SU-DHL-6 (cell line): ENCODE measurements around the gene INSIG2.

Experiments used
- H2AFZ ChIP-seq: fragments of 200-600 bp; sonication (generic); 2 replicates; pipeline ENCODE4 v1.6.1; 2014; ENCODE audit warnings: low read depth, mild to moderate bottlenecking, moderate library complexity, mixed read lengths, antibody characterized with exemption, low read length; ENCODE audit not compliant: severe bottlenecking
- H3F3A ChIP-seq: fragments of 200-600 bp; shearing (Covaris generic); 2 replicates; pipeline ENCODE4 v1.6.0; 2016; ENCODE audit warnings: antibody characterized with exemption, mild to moderate bottlenecking; ENCODE audit not compliant: insufficient read depth
- H3K27ac ChIP-seq: fragments of 200-600 bp; sonication (generic); 2 replicates; pipeline ENCODE4 v1.5.1; 2016; ENCODE audit warnings: low read depth, mild to moderate bottlenecking, low read length, moderate library complexity, mixed read lengths
- H3K27me3 ChIP-seq: fragments of 200-600 bp; sonication (generic), shearing (Covaris generic); 2 replicates; pipeline ENCODE4 v1.6.0; 2014; ENCODE audit warnings: mild to moderate bottlenecking, low read length
- H3K36me3 ChIP-seq: fragments of 200-600 bp; sonication (generic); 2 replicates; pipeline ENCODE4 v1.6.1; 2014; ENCODE audit warnings: mild to moderate bottlenecking, low read length, mixed read lengths
- H3K4me2 ChIP-seq: fragments of 300-600, 200-600 bp; shearing (Covaris generic), sonication (generic); 2 replicates; pipeline ENCODE4 v1.6.0; 2014; ENCODE audit warnings: low read length, low read depth, mild to moderate bottlenecking; ENCODE audit not compliant: poor library complexity, severe bottlenecking
- H3K4me3 ChIP-seq: fragments of 200-600 bp; sonication (generic); 2 replicates; pipeline ENCODE4 v1.5.1; 2014; ENCODE audit warnings: antibody characterized with exemption, low read length, mild to moderate bottlenecking, mixed read lengths; ENCODE audit not compliant: insufficient read depth, poor library complexity, severe bottlenecking
- H3K79me2 ChIP-seq: fragments of 200-600 bp; sonication (generic); 2 replicates; pipeline ENCODE4 v1.6.1; 2014; ENCODE audit warnings: mild to moderate bottlenecking, low read length, moderate library complexity; ENCODE audit not compliant: insufficient read depth
- H3K9ac ChIP-seq: fragments of 200-600 bp; sonication (generic); 2 replicates; pipeline ENCODE4 v1.7.0; 2014; ENCODE audit warnings: mild to moderate bottlenecking, low read length
- H3K9me2 ChIP-seq: fragments of 200-600 bp; sonication (generic); replicated peaks from 2 replicates; pipeline ENCODE4 v1.6.1; 2014; ENCODE audit warnings: low read length; ENCODE audit not compliant: insufficient read depth
- H3K9me3 ChIP-seq: fragments of 200-600 bp; sonication (generic); 2 replicates; pipeline ENCODE4 v1.6.1; 2014; ENCODE audit warnings: low read length, mixed read lengths; ENCODE audit not compliant: insufficient read depth
- H4K20me1 ChIP-seq: fragments of 200-600 bp; sonication (generic); 2 replicates; pipeline ENCODE4 v1.6.1; 2014; ENCODE audit warnings: low read depth, mild to moderate bottlenecking, antibody characterized with exemption, low read length, moderate library complexity, mixed read lengths
- EZH2phosphoT487 ChIP-seq: fragments of 200-600 bp; sonication (generic), shearing (Covaris generic); conservative IDR thresholded peaks from 2 replicates; pipeline ENCODE4 v1.6.1; 2018; ENCODE audit warnings: mild to moderate bottlenecking, antibody characterized with exemption, low read length, moderate library complexity, mixed read lengths
- TF ChIP-seq, protein P1 (sequence below): fragments of 200-600 bp; sonication (generic); IDR thresholded peaks from one replicate; pipeline ENCODE4 v1.5.1; 2017; ENCODE audit warnings: antibody characterized with exemption, mild to moderate bottlenecking, low read length, moderate library complexity; ENCODE audit not compliant: insufficient read depth, poor library complexity, severe bottlenecking

Gene INSIG2

GRCh38 chr2:118148809-118149208 lies 60.5 kb downstream of the INSIG2 start:
- H3K4me3 ChIP-seq: no peak overlapping the region
- no peaks in the 10 kb centered on the region for H3K27me3 ChIP-seq
- H3K36me3 ChIP-seq: no peaks in the 10 kb centered on the region
- no peak overlapping the region for H3K9ac ChIP-seq
- no peaks in the 10 kb centered on the region for H3K79me2 ChIP-seq
- TF ChIP-seq, protein P1, sequence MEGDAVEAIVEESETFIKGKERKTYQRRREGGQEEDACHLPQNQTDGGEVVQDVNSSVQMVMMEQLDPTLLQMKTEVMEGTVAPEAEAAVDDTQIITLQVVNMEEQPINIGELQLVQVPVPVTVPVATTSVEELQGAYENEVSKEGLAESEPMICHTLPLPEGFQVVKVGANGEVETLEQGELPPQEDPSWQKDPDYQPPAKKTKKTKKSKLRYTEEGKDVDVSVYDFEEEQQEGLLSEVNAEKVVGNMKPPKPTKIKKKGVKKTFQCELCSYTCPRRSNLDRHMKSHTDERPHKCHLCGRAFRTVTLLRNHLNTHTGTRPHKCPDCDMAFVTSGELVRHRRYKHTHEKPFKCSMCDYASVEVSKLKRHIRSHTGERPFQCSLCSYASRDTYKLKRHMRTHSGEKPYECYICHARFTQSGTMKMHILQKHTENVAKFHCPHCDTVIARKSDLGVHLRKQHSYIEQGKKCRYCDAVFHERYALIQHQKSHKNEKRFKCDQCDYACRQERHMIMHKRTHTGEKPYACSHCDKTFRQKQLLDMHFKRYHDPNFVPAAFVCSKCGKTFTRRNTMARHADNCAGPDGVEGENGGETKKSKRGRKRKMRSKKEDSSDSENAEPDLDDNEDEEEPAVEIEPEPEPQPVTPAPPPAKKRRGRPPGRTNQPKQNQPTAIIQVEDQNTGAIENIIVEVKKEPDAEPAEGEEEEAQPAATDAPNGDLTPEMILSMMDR: no peak
- no peak for TF ChIP-seq EZH2phosphoT487
- no peak overlapping the region for H2AFZ ChIP-seq
- H3K4me2 ChIP-seq: no peak overlapping the region
- H3K27ac ChIP-seq: no peak overlapping the region
- H4K20me1 ChIP-seq: no peaks in the 10 kb centered on the region
- no peaks in the 10 kb centered on the region for H3F3A ChIP-seq
- H3K9me2 ChIP-seq: no peaks in the 10 kb centered on the region
- no peaks in the 10 kb centered on the region for H3K9me3 ChIP-seq

DNA sequence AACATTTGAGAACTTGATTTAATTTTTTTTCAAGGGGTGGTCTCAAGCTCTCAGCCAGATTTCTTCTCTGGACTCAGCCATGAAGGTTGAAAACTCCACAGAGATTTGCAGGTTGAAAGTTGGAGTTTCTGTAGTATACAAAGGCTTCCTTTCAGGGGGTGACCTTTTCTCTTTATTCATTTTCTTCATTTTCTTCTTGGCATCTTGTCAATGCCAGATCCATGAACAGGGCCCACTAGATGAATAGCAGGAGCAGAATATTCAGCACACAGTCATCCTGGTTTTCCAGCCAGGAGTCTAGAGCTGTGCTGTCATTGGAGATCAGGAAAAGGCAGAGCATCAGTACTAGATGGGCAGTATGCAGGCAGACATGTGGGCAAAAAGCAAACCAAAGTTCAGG lies 62.0 kb downstream of the INSIG2 start:
- Histone ChIP-seq H3K4me2 (no peak overlapping the region), H3K9me2 (no peaks in the 10 kb centered on the region)

GRCh38 chr2:118151831-118152230 lies 63.6 kb downstream of the INSIG2 start:
- H3K36me3 ChIP-seq: no peaks in the 10 kb centered on the region
- no peak overlapping the region for H3K9ac ChIP-seq
- H2AFZ ChIP-seq: no peak overlapping the region
- no peak overlapping the region for H3K4me2 ChIP-seq
- H3K9me2 ChIP-seq: no peaks in the 10 kb centered on the region
- no peak overlapping the region for H3K4me3 ChIP-seq
- H4K20me1 ChIP-seq: no peaks in the 10 kb centered on the region
- no peak overlapping the region for H3K27ac ChIP-seq
- H3K79me2 ChIP-seq: no peaks in the 10 kb centered on the region
- H3F3A ChIP-seq: no peaks in the 10 kb centered on the region
- H3K9me3 ChIP-seq: no peaks in the 10 kb centered on the region
- H3K27me3 ChIP-seq: no peaks in the 10 kb centered on the region
- TF ChIP-seq, protein P1: no peak
- TF ChIP-seq EZH2phosphoT487: no peak

More for the DNA sequence above, 62.0 kb downstream of the INSIG2 start:
- Histone ChIP-seq H3K9ac (no peak overlapping the region), H3K79me2 (no peaks in the 10 kb centered on the region), H4K20me1 (no peaks in the 10 kb centered on the region), H3K4me3 (no peak overlapping the region), H3K9me3 (no peaks in the 10 kb centered on the region), H3K27ac (no peak overlapping the region), H3F3A (no peaks in the 10 kb centered on the region), H2AFZ (no peak overlapping the region), H3K36me3 (no peaks in the 10 kb centered on the region), H3K27me3 (no peaks in the 10 kb centered on the region)
- TF ChIP-seq, protein P1: no peak
- TF ChIP-seq EZH2phosphoT487: no peak

DNA sequence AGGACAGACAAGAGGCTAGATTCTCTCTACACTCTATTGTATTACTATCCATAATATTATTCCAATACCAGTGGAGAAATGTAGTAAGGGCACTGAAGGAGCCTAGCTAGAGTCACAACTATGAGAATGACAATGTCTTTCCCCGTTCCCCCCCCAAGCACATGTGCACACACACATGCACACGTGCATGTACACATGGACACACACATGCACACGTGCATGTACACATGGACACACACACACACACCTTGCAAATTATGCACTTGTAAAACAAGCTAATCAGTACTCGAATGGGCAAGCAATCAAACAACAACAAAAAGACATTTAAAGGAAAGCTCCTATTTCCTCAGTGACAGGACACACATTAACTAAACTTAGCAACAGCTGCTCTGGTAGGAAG lies 65.2 kb downstream of the INSIG2 start:
- no peaks in the 10 kb centered on the region for H3K27me3 ChIP-seq
- no peaks in the 10 kb centered on the region for H3K36me3 ChIP-seq
- no peaks in the 10 kb centered on the region for H3K79me2 ChIP-seq
- no peak overlapping the region for H2AFZ ChIP-seq
- H3K9me2 ChIP-seq: no peaks in the 10 kb centered on the region
- H3K9ac ChIP-seq: no peak overlapping the region
- no peak overlapping the region for H3K4me3 ChIP-seq
- no peak for TF ChIP-seq EZH2phosphoT487
- TF ChIP-seq, protein P1: no peak
- H3K4me2 ChIP-seq: no peak overlapping the region
- H3K27ac ChIP-seq: no peak overlapping the region
- H3F3A ChIP-seq: no peaks in the 10 kb centered on the region
- no peaks in the 10 kb centered on the region for H4K20me1 ChIP-seq
- H3K9me3 ChIP-seq: no peaks in the 10 kb centered on the region
